ENCODE results near the gene HIRIP3. TPM values are rescaled to one million over a fixed set of nuclear protein-coding genes. Genes with fewer than 3 reads are reported as not detected.
A peak's percentile ranks its signal among the peaks of the same experiment; 100 is the strongest.
"Not testable (repeated sequence)": the region's sequence is repeated elsewhere in the genome, so short reads cannot be mapped to it uniquely, and the experiment has no call there.

HIRIP3 gene, protein sequence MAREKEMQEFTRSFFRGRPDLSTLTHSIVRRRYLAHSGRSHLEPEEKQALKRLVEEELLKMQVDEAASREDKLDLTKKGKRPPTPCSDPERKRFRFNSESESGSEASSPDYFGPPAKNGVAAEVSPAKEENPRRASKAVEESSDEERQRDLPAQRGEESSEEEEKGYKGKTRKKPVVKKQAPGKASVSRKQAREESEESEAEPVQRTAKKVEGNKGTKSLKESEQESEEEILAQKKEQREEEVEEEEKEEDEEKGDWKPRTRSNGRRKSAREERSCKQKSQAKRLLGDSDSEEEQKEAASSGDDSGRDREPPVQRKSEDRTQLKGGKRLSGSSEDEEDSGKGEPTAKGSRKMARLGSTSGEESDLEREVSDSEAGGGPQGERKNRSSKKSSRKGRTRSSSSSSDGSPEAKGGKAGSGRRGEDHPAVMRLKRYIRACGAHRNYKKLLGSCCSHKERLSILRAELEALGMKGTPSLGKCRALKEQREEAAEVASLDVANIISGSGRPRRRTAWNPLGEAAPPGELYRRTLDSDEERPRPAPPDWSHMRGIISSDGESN
- total RNA-seq, result 10 to 100 TPM; 10.8 to 22.4 TPM

DNA sequence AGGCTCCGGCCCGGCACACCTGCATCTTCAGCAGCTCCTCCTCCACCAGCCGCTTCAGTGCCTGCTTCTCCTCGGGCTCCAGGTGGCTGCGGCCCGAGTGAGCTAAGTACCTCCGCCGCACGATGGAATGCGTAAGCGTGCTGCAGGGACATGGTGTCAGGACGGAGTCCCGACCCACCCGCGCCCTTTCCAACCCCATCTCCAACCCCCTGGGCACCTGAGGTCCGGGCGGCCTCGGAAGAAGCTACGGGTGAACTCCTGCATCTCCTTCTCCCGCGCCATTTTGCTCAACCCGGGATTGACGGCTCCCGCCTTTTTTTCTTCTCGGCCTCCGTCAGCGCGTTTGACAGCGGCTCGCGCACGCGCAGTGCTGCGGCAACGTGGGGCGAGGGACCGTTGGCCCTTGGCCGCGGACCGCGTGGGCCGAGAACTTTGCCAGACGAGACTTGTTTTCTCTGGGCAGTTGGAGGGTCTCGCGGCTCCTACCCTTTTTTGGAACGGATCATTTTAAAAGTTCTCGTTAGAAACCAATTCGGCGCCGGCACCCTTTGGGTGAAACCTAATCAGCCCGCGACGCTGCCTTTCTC is at the start of gene HIRIP3:
TSS of gene HIRIP3 (minus strand) at position 294 of the 587 bp plus-strand sequence. CDS start at position 282, 12 bp downstream.
- DNase-seq (ENCODE audit: low spot score), result peak; percentile 75
- Histone ChIP-seq H3K36me3 (no peaks in the 10 kb centered on the region), H3K4me1 (replicated peaks) (peaks cover 10% of the 10 kb centered on the region), H3K27me3 (replicated peaks; ENCODE audit: insufficient read depth) (no peaks in the 10 kb centered on the region), H3K9me3 (no peaks in the 10 kb centered on the region), H3K27ac (peak within 1 kb of the TSS; percentile 94 to 95), H3K4me3 (peak within 1 kb of the TSS; percentile 68 to 78)
- WGBS, result under 1% methylated on average over 52 of the region's 53 CpGs
- peak; percentile 75 for TF ChIP-seq POLR2AphosphoS5 (IDR thresholded peaks at IDR 0.05)
- TF ChIP-seq, protein P1, sequence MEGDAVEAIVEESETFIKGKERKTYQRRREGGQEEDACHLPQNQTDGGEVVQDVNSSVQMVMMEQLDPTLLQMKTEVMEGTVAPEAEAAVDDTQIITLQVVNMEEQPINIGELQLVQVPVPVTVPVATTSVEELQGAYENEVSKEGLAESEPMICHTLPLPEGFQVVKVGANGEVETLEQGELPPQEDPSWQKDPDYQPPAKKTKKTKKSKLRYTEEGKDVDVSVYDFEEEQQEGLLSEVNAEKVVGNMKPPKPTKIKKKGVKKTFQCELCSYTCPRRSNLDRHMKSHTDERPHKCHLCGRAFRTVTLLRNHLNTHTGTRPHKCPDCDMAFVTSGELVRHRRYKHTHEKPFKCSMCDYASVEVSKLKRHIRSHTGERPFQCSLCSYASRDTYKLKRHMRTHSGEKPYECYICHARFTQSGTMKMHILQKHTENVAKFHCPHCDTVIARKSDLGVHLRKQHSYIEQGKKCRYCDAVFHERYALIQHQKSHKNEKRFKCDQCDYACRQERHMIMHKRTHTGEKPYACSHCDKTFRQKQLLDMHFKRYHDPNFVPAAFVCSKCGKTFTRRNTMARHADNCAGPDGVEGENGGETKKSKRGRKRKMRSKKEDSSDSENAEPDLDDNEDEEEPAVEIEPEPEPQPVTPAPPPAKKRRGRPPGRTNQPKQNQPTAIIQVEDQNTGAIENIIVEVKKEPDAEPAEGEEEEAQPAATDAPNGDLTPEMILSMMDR (IDR thresholded peaks at IDR 0.05), result no peak
- intact Hi-C loops (cut with DNase I), result loop anchor here (5.0 to 10.0 kb wide), 2 partner anchors 71 to 183 kb away; partner anchors contain the start of genes KCTD13 and PRRT2

DNA sequence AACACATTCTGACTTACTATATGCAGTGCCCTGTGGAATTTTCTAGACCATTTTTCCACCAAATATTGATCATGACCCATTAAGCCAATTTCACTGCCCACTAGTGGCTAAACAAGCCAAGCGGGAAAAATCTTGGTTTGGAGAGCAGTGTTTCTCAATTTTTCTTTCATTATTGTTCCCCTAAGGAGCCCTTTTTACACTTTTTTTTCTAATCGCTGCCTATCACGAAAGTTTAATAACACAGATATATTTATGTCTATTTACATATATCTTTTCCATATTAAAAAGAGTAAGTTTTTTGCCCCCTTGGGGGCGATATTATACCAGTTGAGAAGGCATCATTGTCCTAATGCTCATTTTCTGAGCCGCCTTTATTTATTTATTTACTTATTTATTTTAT is 46.4 kb upstream of the HIRIP3 start:
- H3K36me3 ChIP-seq, result no peaks in the 10 kb centered on the region
- 29% methylated on average over 5 of the region's 5 CpGs for WGBS
- intact Hi-C loops (cut with DNase I), result no loop called here
- no peak overlapping the region for H3K4me3 ChIP-seq
- no peak for DNase-seq (ENCODE audit: low spot score)
- H3K27ac ChIP-seq, result no peak overlapping the region
- no peaks in the 10 kb centered on the region for H3K9me3 ChIP-seq
- no peaks in the 10 kb centered on the region for H3K4me1 ChIP-seq (replicated peaks)
- no peaks in the 10 kb centered on the region for H3K27me3 ChIP-seq (replicated peaks; ENCODE audit: insufficient read depth)
- TF ChIP-seq, protein P1 (IDR thresholded peaks at IDR 0.05), result peak in 3 of 4 experiments; percentile 20 to 43 (median 28)
- no peak for TF ChIP-seq POLR2A (IDR thresholded peaks at IDR 0.05)

DNA sequence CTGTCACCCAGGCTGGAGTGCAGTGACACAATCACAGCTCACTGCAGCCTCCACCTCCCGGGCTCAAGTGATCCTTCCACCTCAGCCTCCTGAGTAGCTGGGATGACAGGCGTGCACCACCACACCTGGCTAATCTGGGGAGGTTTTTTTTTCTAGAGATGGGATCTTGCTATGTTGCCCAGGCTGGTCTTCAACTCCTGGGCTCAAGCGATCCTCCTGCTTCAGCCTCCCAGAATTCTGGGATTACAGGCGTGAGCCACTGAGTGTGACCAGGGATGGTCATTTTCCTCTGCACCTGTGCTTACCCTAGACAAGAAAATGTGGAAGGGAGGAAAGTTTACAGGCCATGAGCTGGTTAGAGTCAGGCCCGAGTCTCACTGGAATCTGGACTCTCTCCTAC is 45.3 kb upstream of the HIRIP3 start:
- H3K27me3 ChIP-seq (replicated peaks; ENCODE audit: insufficient read depth); H3K9me3 ChIP-seq; DNase-seq (ENCODE audit: low spot score); H3K4me1 ChIP-seq (replicated peaks); H3K4me3 ChIP-seq; intact Hi-C loops (cut with DNase I); H3K27ac ChIP-seq; H3K36me3 ChIP-seq: not testable (repeated sequence)
- 89% methylated on average over 5 of the region's 5 CpGs for WGBS

DNA sequence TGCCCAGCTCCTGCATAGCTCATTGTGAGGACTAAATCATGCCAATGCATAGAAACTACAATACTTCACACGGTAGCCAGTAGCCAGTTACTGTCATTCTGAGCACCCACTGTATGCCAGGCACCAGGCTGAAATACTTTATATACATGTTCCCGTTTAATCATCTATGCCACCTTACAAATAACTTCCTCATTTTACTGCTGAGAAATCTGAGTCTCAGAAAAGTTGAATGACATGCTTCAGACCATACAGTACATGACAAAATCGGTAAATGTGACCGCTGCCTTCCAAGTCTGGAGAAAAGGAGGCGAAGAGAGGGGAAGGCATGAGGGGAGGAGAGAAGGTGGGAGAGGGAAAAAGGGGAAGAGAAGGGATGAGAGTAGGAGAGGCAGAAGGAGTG is 44.8 kb upstream of the HIRIP3 start:
- H3K4me1 ChIP-seq (replicated peaks), result no peaks in the 10 kb centered on the region
- no peak overlapping the region for H3K4me3 ChIP-seq
- no peaks in the 10 kb centered on the region for H3K9me3 ChIP-seq
- H3K27me3 ChIP-seq (replicated peaks; ENCODE audit: insufficient read depth), result no peaks in the 10 kb centered on the region
- TF ChIP-seq POLR2AphosphoS5 (IDR thresholded peaks at IDR 0.05) (no peak), POLR2A (IDR thresholded peaks at IDR 0.05) (no peak)
- TF ChIP-seq, protein P1 (IDR thresholded peaks at IDR 0.05), result no peak
- intact Hi-C loops (cut with DNase I), result no loop called here
- H3K27ac ChIP-seq, result no peak overlapping the region
- no peaks in the 10 kb centered on the region for H3K36me3 ChIP-seq
- 74% methylated on average over 5 of the region's 5 CpGs for WGBS
- no peak for DNase-seq (ENCODE audit: low spot score)

DNA sequence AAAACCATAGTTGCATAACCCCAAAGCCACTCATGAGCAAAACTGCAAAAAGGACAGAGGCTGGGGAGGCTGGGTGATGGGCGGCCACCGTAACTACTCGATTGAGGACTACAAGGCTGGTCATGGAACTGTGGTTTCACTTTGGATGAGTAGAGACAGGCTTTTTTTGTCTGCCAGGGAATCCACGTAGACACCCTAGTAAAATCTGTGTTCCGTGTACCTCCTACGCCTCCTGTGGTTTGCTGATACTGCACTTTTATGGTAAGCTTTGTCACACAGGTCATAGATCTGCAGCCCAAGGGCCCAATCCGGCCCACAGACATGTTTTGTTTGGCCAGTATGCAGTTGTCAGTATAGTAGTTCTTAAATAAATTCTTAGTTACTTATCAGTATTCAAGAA is 37.9 kb upstream of the HIRIP3 start:
- no peak overlapping the region for H3K27ac ChIP-seq
- intact Hi-C loops (cut with DNase I), result no loop called here
- H3K4me3 ChIP-seq, result no peak overlapping the region
- no peaks in the 10 kb centered on the region for H3K9me3 ChIP-seq
- peaks cover 5% of the 10 kb centered on the region for H3K4me1 ChIP-seq (replicated peaks)
- no peaks in the 10 kb centered on the region for H3K36me3 ChIP-seq
- TF ChIP-seq, protein P1 (IDR thresholded peaks at IDR 0.05), result no peak
- TF ChIP-seq POLR2AphosphoS5 (IDR thresholded peaks at IDR 0.05), result no peak
- no peak for TF ChIP-seq POLR2A (IDR thresholded peaks at IDR 0.05)
- 48% methylated on average over 7 of the region's 7 CpGs for WGBS
- peaks cover 11% of the 10 kb centered on the region for H3K27me3 ChIP-seq (replicated peaks; ENCODE audit: insufficient read depth)
- no peak for DNase-seq (ENCODE audit: low spot score)
